ENCODE measurements around the gene CUL5. TPM values are rescaled to one million over a fixed set of nuclear protein-coding genes. Genes with fewer than 3 reads are reported as not detected.

Gene CUL5
- total and polyA plus RNA-seq, 2 of the 8 experiments (the other 6 are each of a cell fraction or from before 2014, with no cell fraction given), result 4.9 to 31.8 TPM

GRCh38 chr11:107962181-107962580 is 46.5 kb upstream of the CUL5 start (continued):
- TF ChIP-seq, protein P1, sequence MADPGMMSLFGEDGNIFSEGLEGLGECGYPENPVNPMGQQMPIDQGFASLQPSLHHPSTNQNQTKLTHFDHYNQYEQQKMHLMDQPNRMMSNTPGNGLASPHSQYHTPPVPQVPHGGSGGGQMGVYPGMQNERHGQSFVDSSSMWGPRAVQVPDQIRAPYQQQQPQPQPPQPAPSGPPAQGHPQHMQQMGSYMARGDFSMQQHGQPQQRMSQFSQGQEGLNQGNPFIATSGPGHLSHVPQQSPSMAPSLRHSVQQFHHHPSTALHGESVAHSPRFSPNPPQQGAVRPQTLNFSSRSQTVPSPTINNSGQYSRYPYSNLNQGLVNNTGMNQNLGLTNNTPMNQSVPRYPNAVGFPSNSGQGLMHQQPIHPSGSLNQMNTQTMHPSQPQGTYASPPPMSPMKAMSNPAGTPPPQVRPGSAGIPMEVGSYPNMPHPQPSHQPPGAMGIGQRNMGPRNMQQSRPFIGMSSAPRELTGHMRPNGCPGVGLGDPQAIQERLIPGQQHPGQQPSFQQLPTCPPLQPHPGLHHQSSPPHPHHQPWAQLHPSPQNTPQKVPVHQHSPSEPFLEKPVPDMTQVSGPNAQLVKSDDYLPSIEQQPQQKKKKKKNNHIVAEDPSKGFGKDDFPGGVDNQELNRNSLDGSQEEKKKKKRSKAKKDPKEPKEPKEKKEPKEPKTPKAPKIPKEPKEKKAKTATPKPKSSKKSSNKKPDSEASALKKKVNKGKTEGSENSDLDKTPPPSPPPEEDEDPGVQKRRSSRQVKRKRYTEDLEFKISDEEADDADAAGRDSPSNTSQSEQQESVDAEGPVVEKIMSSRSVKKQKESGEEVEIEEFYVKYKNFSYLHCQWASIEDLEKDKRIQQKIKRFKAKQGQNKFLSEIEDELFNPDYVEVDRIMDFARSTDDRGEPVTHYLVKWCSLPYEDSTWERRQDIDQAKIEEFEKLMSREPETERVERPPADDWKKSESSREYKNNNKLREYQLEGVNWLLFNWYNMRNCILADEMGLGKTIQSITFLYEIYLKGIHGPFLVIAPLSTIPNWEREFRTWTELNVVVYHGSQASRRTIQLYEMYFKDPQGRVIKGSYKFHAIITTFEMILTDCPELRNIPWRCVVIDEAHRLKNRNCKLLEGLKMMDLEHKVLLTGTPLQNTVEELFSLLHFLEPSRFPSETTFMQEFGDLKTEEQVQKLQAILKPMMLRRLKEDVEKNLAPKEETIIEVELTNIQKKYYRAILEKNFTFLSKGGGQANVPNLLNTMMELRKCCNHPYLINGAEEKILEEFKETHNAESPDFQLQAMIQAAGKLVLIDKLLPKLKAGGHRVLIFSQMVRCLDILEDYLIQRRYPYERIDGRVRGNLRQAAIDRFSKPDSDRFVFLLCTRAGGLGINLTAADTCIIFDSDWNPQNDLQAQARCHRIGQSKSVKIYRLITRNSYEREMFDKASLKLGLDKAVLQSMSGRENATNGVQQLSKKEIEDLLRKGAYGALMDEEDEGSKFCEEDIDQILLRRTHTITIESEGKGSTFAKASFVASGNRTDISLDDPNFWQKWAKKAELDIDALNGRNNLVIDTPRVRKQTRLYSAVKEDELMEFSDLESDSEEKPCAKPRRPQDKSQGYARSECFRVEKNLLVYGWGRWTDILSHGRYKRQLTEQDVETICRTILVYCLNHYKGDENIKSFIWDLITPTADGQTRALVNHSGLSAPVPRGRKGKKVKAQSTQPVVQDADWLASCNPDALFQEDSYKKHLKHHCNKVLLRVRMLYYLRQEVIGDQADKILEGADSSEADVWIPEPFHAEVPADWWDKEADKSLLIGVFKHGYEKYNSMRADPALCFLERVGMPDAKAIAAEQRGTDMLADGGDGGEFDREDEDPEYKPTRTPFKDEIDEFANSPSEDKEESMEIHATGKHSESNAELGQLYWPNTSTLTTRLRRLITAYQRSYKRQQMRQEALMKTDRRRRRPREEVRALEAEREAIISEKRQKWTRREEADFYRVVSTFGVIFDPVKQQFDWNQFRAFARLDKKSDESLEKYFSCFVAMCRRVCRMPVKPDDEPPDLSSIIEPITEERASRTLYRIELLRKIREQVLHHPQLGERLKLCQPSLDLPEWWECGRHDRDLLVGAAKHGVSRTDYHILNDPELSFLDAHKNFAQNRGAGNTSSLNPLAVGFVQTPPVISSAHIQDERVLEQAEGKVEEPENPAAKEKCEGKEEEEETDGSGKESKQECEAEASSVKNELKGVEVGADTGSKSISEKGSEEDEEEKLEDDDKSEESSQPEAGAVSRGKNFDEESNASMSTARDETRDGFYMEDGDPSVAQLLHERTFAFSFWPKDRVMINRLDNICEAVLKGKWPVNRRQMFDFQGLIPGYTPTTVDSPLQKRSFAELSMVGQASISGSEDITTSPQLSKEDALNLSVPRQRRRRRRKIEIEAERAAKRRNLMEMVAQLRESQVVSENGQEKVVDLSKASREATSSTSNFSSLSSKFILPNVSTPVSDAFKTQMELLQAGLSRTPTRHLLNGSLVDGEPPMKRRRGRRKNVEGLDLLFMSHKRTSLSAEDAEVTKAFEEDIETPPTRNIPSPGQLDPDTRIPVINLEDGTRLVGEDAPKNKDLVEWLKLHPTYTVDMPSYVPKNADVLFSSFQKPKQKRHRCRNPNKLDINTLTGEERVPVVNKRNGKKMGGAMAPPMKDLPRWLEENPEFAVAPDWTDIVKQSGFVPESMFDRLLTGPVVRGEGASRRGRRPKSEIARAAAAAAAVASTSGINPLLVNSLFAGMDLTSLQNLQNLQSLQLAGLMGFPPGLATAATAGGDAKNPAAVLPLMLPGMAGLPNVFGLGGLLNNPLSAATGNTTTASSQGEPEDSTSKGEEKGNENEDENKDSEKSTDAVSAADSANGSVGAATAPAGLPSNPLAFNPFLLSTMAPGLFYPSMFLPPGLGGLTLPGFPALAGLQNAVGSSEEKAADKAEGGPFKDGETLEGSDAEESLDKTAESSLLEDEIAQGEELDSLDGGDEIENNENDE (IDR thresholded peaks at IDR 0.05; ENCODE audit: insufficient replicate concordance, low read length), result no peak
- TF ChIP-seq, protein P2, sequence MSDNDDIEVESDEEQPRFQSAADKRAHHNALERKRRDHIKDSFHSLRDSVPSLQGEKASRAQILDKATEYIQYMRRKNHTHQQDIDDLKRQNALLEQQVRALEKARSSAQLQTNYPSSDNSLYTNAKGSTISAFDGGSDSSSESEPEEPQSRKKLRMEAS (IDR thresholded peaks at IDR 0.05), result no peak
- TF ChIP-seq SAP30 (IDR thresholded peaks at IDR 0.05; ENCODE audit: insufficient read depth, insufficient replicate concordance, low read length) (no peak), EP300 (IDR thresholded peaks at IDR 0.05; ENCODE audit: borderline replicate concordance in 1 of 2, low read depth in 2 of 2, low read length in 2 of 2) (no peak), SP1 (IDR thresholded peaks at IDR 0.05; ENCODE audit: low read depth, low read length) (no peak), SIN3A (conservative IDR thresholded peaks at IDR 0.05 in 1 of 2, IDR thresholded peaks at IDR 0.05 in 1 of 2; ENCODE audit: low read depth in 1 of 2, low read length in 2 of 2) (no peak), RAD21 (IDR thresholded peaks at IDR 0.05 in 1 of 2, conservative IDR thresholded peaks at IDR 0.05 in 1 of 2; ENCODE audit: low read depth in 2 of 2, low read length in 2 of 2) (no peak), HDAC6 (IDR thresholded peaks at IDR 0.05; ENCODE audit: low read depth, low read length) (no peak), TCF12 (IDR thresholded peaks at IDR 0.05; ENCODE audit: low read depth, low read length) (no peak), SP4 (IDR thresholded peaks at IDR 0.05; ENCODE audit: low read length) (no peak), EGR1 (IDR thresholded peaks at IDR 0.05; ENCODE audit: borderline replicate concordance, low read depth, low read length) (no peak)
